ENCODE measurements around the gene ZNRF3.

ZNRF3 gene

DNA sequence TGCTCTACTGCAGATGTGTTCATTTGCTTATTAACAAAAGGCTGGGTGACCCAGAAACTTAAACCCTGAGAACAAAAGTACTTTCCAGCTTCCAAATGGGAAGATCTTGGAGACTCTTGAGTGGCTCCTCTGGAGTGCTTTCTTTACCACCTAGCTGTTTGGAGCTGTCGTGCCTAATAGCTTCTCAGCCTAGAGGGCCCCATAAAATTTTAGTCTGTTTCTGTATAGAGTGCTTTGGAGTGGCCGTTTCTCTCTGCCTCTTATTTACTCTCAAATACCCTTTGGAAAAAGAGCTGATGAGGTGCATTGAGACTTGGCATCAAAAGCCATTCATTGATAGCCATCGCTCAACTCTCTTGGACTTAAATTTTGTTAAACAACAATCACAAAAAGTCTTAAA lies 50.7 kb downstream of the ZNRF3 start (continued):
- TF ChIP-seq ZNF8 (CRISPR knock-in tag; IDR thresholded peaks at IDR 0.05) (no peak), ZNF70 (CRISPR knock-in tag; IDR thresholded peaks at IDR 0.05) (no peak)
- TF ChIP-seq, protein P1, sequence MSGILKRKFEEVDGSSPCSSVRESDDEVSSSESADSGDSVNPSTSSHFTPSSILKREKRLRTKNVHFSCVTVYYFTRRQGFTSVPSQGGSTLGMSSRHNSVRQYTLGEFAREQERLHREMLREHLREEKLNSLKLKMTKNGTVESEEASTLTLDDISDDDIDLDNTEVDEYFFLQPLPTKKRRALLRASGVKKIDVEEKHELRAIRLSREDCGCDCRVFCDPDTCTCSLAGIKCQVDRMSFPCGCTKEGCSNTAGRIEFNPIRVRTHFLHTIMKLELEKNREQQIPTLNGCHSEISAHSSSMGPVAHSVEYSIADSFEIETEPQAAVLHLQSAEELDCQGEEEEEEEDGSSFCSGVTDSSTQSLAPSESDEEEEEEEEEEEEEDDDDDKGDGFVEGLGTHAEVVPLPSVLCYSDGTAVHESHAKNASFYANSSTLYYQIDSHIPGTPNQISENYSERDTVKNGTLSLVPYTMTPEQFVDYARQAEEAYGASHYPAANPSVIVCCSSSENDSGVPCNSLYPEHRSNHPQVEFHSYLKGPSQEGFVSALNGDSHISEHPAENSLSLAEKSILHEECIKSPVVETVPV (CRISPR knock-in tag; IDR thresholded peaks at IDR 0.05) = no peak

DNA sequence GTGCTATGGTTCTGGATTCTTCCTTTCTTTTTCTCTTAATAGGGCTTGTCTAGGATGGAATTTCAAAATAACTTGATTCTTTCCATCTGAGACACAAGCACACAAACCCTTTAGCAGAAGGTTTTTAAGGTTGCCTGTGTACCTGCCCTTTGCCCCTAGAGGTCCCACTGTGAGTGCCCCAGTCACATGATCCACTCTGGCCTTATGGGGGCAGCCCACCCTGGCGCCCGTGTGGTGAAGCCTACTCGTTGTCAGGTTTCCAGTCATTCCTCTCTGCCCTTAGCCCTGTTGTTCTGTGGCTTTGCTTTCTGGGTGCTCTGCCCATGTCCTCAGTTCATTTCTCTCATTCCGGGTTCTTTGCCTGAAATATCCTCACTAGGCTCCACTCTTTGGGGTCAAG lies 51.8 kb downstream of the ZNRF3 start:
- ATAC-seq = no peak
- TF ChIP-seq ZFP3 (CRISPR knock-in tag; IDR thresholded peaks at IDR 0.05) (no peak), CSDC2 (CRISPR knock-in tag; IDR thresholded peaks at IDR 0.05) (no peak), ZNF565 (CRISPR knock-in tag; conservative IDR thresholded peaks at IDR 0.05; ENCODE audit: low read depth) (no peak), ISL1 (CRISPR knock-in tag; IDR thresholded peaks at IDR 0.05) (no peak), ARNTL (CRISPR knock-in tag; IDR thresholded peaks at IDR 0.05; ENCODE audit: borderline replicate concordance, low read depth) (no peak), ZFP30 (CRISPR knock-in tag; IDR thresholded peaks at IDR 0.05) (no peak)
- TF ChIP-seq, protein P2, sequence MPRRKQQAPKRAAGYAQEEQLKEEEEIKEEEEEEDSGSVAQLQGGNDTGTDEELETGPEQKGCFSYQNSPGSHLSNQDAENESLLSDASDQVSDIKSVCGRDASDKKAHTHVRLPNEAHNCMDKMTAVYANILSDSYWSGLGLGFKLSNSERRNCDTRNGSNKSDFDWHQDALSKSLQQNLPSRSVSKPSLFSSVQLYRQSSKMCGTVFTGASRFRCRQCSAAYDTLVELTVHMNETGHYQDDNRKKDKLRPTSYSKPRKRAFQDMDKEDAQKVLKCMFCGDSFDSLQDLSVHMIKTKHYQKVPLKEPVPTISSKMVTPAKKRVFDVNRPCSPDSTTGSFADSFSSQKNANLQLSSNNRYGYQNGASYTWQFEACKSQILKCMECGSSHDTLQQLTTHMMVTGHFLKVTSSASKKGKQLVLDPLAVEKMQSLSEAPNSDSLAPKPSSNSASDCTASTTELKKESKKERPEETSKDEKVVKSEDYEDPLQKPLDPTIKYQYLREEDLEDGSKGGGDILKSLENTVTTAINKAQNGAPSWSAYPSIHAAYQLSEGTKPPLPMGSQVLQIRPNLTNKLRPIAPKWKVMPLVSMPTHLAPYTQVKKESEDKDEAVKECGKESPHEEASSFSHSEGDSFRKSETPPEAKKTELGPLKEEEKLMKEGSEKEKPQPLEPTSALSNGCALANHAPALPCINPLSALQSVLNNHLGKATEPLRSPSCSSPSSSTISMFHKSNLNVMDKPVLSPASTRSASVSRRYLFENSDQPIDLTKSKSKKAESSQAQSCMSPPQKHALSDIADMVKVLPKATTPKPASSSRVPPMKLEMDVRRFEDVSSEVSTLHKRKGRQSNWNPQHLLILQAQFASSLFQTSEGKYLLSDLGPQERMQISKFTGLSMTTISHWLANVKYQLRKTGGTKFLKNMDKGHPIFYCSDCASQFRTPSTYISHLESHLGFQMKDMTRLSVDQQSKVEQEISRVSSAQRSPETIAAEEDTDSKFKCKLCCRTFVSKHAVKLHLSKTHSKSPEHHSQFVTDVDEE (CRISPR knock-in tag; IDR thresholded peaks at IDR 0.05) = no peak
- TF ChIP-seq, protein P1 (CRISPR knock-in tag; IDR thresholded peaks at IDR 0.05) = no peak
- TF ChIP-seq, protein P3, sequence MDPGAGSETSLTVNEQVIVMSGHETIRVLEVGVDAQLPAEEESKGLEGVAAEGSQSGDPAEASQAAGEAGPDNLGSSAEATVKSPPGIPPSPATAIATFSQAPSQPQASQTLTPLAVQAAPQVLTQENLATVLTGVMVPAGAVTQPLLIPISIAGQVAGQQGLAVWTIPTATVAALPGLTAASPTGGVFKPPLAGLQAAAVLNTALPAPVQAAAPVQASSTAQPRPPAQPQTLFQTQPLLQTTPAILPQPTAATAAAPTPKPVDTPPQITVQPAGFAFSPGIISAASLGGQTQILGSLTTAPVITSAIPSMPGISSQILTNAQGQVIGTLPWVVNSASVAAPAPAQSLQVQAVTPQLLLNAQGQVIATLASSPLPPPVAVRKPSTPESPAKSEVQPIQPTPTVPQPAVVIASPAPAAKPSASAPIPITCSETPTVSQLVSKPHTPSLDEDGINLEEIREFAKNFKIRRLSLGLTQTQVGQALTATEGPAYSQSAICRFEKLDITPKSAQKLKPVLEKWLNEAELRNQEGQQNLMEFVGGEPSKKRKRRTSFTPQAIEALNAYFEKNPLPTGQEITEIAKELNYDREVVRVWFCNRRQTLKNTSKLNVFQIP (CRISPR knock-in tag; IDR thresholded peaks at IDR 0.05; ENCODE audit: borderline replicate concordance, low read depth) = no peak
- TF ChIP-seq, protein P4, sequence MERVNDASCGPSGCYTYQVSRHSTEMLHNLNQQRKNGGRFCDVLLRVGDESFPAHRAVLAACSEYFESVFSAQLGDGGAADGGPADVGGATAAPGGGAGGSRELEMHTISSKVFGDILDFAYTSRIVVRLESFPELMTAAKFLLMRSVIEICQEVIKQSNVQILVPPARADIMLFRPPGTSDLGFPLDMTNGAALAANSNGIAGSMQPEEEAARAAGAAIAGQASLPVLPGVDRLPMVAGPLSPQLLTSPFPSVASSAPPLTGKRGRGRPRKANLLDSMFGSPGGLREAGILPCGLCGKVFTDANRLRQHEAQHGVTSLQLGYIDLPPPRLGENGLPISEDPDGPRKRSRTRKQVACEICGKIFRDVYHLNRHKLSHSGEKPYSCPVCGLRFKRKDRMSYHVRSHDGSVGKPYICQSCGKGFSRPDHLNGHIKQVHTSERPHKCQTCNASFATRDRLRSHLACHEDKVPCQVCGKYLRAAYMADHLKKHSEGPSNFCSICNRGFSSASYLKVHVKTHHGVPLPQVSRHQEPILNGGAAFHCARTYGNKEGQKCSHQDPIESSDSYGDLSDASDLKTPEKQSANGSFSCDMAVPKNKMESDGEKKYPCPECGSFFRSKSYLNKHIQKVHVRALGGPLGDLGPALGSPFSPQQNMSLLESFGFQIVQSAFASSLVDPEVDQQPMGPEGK (CRISPR knock-in tag; IDR thresholded peaks at IDR 0.05; ENCODE audit: borderline replicate concordance) = no peak

DNA sequence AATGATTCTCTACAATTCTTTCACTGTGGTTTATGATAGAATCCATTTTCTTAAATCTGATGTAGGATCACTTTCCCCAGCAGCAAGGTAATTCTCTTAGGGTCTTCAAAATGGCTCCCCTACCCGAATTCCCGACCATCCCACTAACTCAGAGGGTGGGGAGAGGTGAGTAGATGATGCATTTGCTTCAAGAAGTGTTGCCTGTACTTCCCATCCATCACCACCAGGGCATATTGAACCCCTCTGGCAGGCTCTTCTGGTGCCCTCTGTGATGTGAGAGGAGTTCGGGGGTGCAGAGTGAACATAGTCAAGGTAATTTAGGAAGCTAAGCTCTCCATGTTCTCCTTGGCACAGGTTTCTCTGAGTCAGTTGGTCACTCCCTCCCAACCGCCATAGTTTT lies 52.3 kb downstream of the ZNRF3 start:
- TF ChIP-seq, protein P4 (CRISPR knock-in tag; IDR thresholded peaks at IDR 0.05; ENCODE audit: borderline replicate concordance) = no peak
- TF ChIP-seq, protein P2 (CRISPR knock-in tag; IDR thresholded peaks at IDR 0.05) = no peak
- TF ChIP-seq ZNF565 (CRISPR knock-in tag; conservative IDR thresholded peaks at IDR 0.05; ENCODE audit: low read depth) = no peak
- no peak for TF ChIP-seq GLIS3 (CRISPR knock-in tag; IDR thresholded peaks at IDR 0.05)
- TF ChIP-seq ZNF70 (CRISPR knock-in tag; IDR thresholded peaks at IDR 0.05) = no peak
- no peak for ATAC-seq

Measured in SK-N-SH treated with all-trans-retinoic acid at 6 μM for 48 hours (cell line).